H1 (cell line): Measurements from ENCODE around the gene RNF126. TPM values are rescaled to one million over a fixed set of nuclear protein-coding genes. Genes with fewer than 3 reads are reported as not detected.

ENCODE experiments used
- CTCF ChIA-PET: fragments of 300-600 bp; sonication (Branson Sonifier 250); formaldehyde crosslinking; loops from one replicate; lab custom pipeline; 2021; ENCODE audit not compliant: partially characterized antibody; lab: Charles Lee
- POLR2A ChIA-PET: fragments of 300-600 bp; sonication (Branson Sonifier 250); formaldehyde crosslinking; loops from one replicate; lab custom pipeline; 2021; ENCODE audit warnings: inconsistent platforms; ENCODE audit not compliant: partially characterized antibody; lab: Charles Lee
- DNase-seq, 2 experiments: peaks; one replicate each; pipeline versions ENCODE4 v3.0.0 to v3.0.0-alpha.2; 2010 to 2022; ENCODE audit warnings: low spot score in 2 of 2, low read depth in 1 of 2, mixed read lengths in 1 of 2
- FAIRE-seq: peaks from 2 replicates; lab custom pipeline; 2011; peaks lifted over from hg19 to GRCh38; lab: Jason Lieb, UNC
- H2AFZ ChIP-seq: 2 replicates; pipeline ENCODE4 v1.8.1; 2012; ENCODE audit warnings: low read length, inconsistent platforms
- H2AK5ac ChIP-seq: 2 replicates; pipeline ENCODE4 v1.6.1; 2013; ENCODE audit warnings: low read depth, low read length
- H2BK120ac ChIP-seq: replicated peaks from 2 replicates; pipeline ENCODE3; 2013; ENCODE audit warnings: low read depth, low read length, inconsistent platforms
- H2BK12ac ChIP-seq: 2 replicates; pipeline ENCODE4 v1.6.1; 2013; ENCODE audit warnings: low read depth, low read length
- H2BK15ac ChIP-seq: 2 replicates; pipeline ENCODE4 v1.6.1; 2013; ENCODE audit warnings: low read length
- H2BK20ac ChIP-seq: 2 replicates; pipeline ENCODE4 v1.6.1; 2013; ENCODE audit warnings: low read length
- H2BK5ac ChIP-seq: 2 replicates; pipeline ENCODE4 v1.6.1; 2013; ENCODE audit warnings: low read depth, low read length
- H3K14ac ChIP-seq: 2 replicates; pipeline ENCODE4 v1.6.1; 2013; ENCODE audit warnings: inconsistent platforms; ENCODE audit not compliant: insufficient read length
- H3K18ac ChIP-seq: 2 replicates; pipeline ENCODE4 v1.6.1; 2013; ENCODE audit warnings: low read length; ENCODE audit errors: extremely low read depth
- H3K23ac ChIP-seq: 2 replicates; pipeline ENCODE4 v1.6.1; 2013; ENCODE audit warnings: inconsistent platforms; ENCODE audit not compliant: insufficient read length
- H3K23me2 ChIP-seq: 2 replicates; pipeline ENCODE4 v1.6.1; 2013; ENCODE audit warnings: low read depth, low read length
- H3K27ac ChIP-seq: 2 replicates; pipeline ENCODE4 v1.6.1; 2011; ENCODE audit warnings: low read depth, low read length, inconsistent platforms
- H3K27me3 ChIP-seq, 4 experiments: replicated peaks in 1 of 4; 1 replicate in 1 of 4; 2 replicates in 3 of 4; pipeline versions ENCODE4 v1.6.1 to v1.8.1; 2011 to 2013; ENCODE audit warnings: low read length in 3 of 4, mild to moderate bottlenecking in 3 of 4, inconsistent platforms in 2 of 4, mixed read lengths in 2 of 4, moderate library complexity in 1 of 4; ENCODE audit not compliant: control insufficient read depth in 3 of 4, insufficient read depth in 3 of 4; ENCODE audit errors: extremely low read depth in 1 of 4
- H3K36me3 ChIP-seq, 4 experiments: 2 replicates each; pipeline versions ENCODE4 v1.6.1 to v1.8.1; 2011 to 2013; ENCODE audit warnings: mild to moderate bottlenecking in 4 of 4, low read length in 3 of 4, moderate library complexity in 2 of 4, control low read depth in 1 of 4, inconsistent platforms in 1 of 4; ENCODE audit not compliant: insufficient read depth in 4 of 4, control insufficient read depth in 2 of 4
- H3K4ac ChIP-seq: replicated peaks from 2 replicates; pipeline ENCODE3; 2013; ENCODE audit warnings: low read length, low read depth, mixed read lengths, inconsistent platforms; ENCODE audit not compliant: insufficient read length
- H3K4me1 ChIP-seq, 4 experiments: replicated peaks in 1 of 4; 1 replicate in 1 of 4; 2 replicates in 3 of 4; pipeline versions ENCODE4 v1.6.1 to v1.8.1; 2011 to 2013; ENCODE audit warnings: low read length in 3 of 4, inconsistent platforms in 2 of 4, mixed read lengths in 1 of 4; ENCODE audit not compliant: insufficient read depth in 4 of 4, control insufficient read depth in 3 of 4
- H3K4me2 ChIP-seq, 2 experiments: 2 replicates each; pipeline versions ENCODE4 v1.6.1 to v1.8.1; 2011 to 2013; ENCODE audit warnings: low read depth in 2 of 2, low read length in 2 of 2, control low read depth in 1 of 2, inconsistent platforms in 1 of 2, mild to moderate bottlenecking in 1 of 2; ENCODE audit not compliant: insufficient read depth in 1 of 2
- H3K4me3 ChIP-seq, 4 experiments: fragments of 200-600, 300-600 bp in 1 of 4; sonication (generic), shearing (Covaris generic), sonication (Bioruptor Twin) in 1 of 4; 2 replicates each; pipeline versions ENCODE4 v1.5.1 to v1.8.1; 2011 to 2016; ENCODE audit warnings: low read length in 4 of 4, low read depth in 3 of 4, control low read depth in 2 of 4, inconsistent platforms in 2 of 4, mild to moderate bottlenecking in 2 of 4, mixed read lengths in 1 of 4, moderate library complexity in 1 of 4; ENCODE audit not compliant: insufficient read depth in 2 of 4; ENCODE audit errors: extremely low read depth in 1 of 4
- H3K56ac ChIP-seq: replicated peaks from 2 replicates; pipeline ENCODE3; 2013; ENCODE audit warnings: low read depth, mild to moderate bottlenecking, mixed read lengths, low read length, inconsistent platforms; ENCODE audit not compliant: insufficient read length
- H3K79me1 ChIP-seq: 2 replicates; pipeline ENCODE4 v1.6.1; 2013; ENCODE audit warnings: low read depth, low read length, control low read depth
- H3K79me2 ChIP-seq, 2 experiments: 2 replicates each; pipeline versions ENCODE4 v1.6.1 to v1.8.1; 2012 to 2013; ENCODE audit warnings: low read length in 2 of 2, mild to moderate bottlenecking in 2 of 2, inconsistent platforms in 1 of 2; ENCODE audit not compliant: insufficient read depth in 2 of 2, control insufficient read depth in 1 of 2
- H3K9ac ChIP-seq, 4 experiments: replicated peaks in 1 of 4; 1 replicate in 1 of 4; 2 replicates in 3 of 4; pipeline versions ENCODE4 v1.6.1 to v1.8.1; 2011 to 2013; ENCODE audit warnings: low read depth in 3 of 4, low read length in 3 of 4, control low read depth in 2 of 4, mild to moderate bottlenecking in 2 of 4, moderate library complexity in 2 of 4, inconsistent platforms in 1 of 4; ENCODE audit errors: extremely low read depth in 1 of 4
- H3K9me3 ChIP-seq, 2 experiments: 2 replicates each; pipeline versions ENCODE4 v1.6.1 to v1.8.1; 2012 to 2013; ENCODE audit warnings: mild to moderate bottlenecking in 2 of 2, moderate library complexity in 2 of 2, control low read depth in 1 of 2, inconsistent platforms in 1 of 2, low read depth in 1 of 2, low read length in 1 of 2, mixed read lengths in 1 of 2; ENCODE audit not compliant: insufficient read depth in 2 of 2
- H4K20me1 ChIP-seq, 2 experiments: replicated peaks in 1 of 2; 2 replicates each; pipeline versions ENCODE3 to v1.8.1; 2011 to 2013; ENCODE audit warnings: inconsistent platforms in 2 of 2, low read length in 2 of 2, mild to moderate bottlenecking in 1 of 2; ENCODE audit not compliant: insufficient read depth in 2 of 2, control insufficient read depth in 1 of 2
- H4K5ac ChIP-seq: 2 replicates; pipeline ENCODE4 v1.6.1; 2013; ENCODE audit warnings: low read length, low read depth, mixed read lengths, inconsistent platforms; ENCODE audit not compliant: insufficient read length
- H4K8ac ChIP-seq: 2 replicates; pipeline ENCODE4 v1.8.0; 2013; ENCODE audit warnings: mild to moderate bottlenecking, moderate library complexity, low read length, inconsistent platforms; ENCODE audit not compliant: insufficient read depth; ENCODE audit errors: extremely low read depth
- H4K91ac ChIP-seq: replicated peaks from 2 replicates; pipeline ENCODE3; 2013; ENCODE audit warnings: low read length, mixed read lengths, inconsistent platforms; ENCODE audit not compliant: insufficient read length
- BACH1 ChIP-seq: IDR thresholded peaks from 2 replicates; pipeline ENCODE4 v1.6.1; 2012; ENCODE audit warnings: low read length, improper control_type of control experiment
- CBX5 ChIP-seq: fragments of 300-800, 300-1000 bp; sonication (generic); IDR thresholded peaks from 2 replicates; pipeline ENCODE4 v1.7.1; 2016; ENCODE audit warnings: antibody characterized with exemption, low read length, low read depth
- EP300 ChIP-seq, 2 experiments: IDR thresholded peaks; 1 replicate in 1 of 2; 2 replicates in 1 of 2; pipeline ENCODE4 v1.6.1; 2011 to 2012; ENCODE audit warnings: low read depth in 2 of 2, low read length in 2 of 2, mild to moderate bottlenecking in 2 of 2, borderline replicate concordance in 1 of 2, inconsistent platforms in 1 of 2, moderate library complexity in 1 of 2
- RNF2 ChIP-seq: fragments of 200-900, 300-1000 bp; sonication (generic); IDR thresholded peaks from 2 replicates; pipeline ENCODE4 v1.7.1; 2016; ENCODE audit warnings: borderline replicate concordance, low read depth, mild to moderate bottlenecking, antibody characterized with exemption, low read length; ENCODE audit not compliant: poor library complexity, severe bottlenecking; ENCODE audit errors: missing control alignments
- SAP30 ChIP-seq: fragments of 300-600 bp; sonication (generic); IDR thresholded peaks from 2 replicates; pipeline ENCODE4 v1.7.1; 2012; ENCODE audit warnings: low read length, moderate library complexity, mild to moderate bottlenecking, inconsistent platforms; ENCODE audit not compliant: insufficient read depth, insufficient replicate concordance
- SRF ChIP-seq: IDR thresholded peaks from 2 replicates; pipeline ENCODE4 v1.6.1; 2011; ENCODE audit warnings: mild to moderate bottlenecking, low read depth, low read length, moderate library complexity
- TAF1 ChIP-seq: IDR thresholded peaks from 2 replicates; pipeline ENCODE4 v1.6.1; 2011; ENCODE audit warnings: mild to moderate bottlenecking, low read depth, low read length
- WGBS, 2 experiments: shearing (Covaris generic) in 1 of 2; methylation state at CpG; one replicate each; pipeline versions ENCODE4 v1.1.6 to v1.1.7; 2013 to 2015; ENCODE audit warnings: low lambda C conversion rate in 2 of 2, mixed read lengths in 2 of 2, inconsistent platforms in 1 of 2, low coverage in 1 of 2, missing lambda C conversion rate in 1 of 2; ENCODE audit not compliant: insufficient replicate concordance in 2 of 2, insufficient coverage in 1 of 2, insufficient read length in 1 of 2; ENCODE audit errors: extremely low coverage in 1 of 2, missing lambda C conversion rate in 1 of 2; 5-methylcytosine and 5-hydroxymethylcytosine counted together
- polyA plus RNA-seq, 7 experiments: library from polyadenylated mRNA; depleted of rRNA in 3 of 7; stranded (reverse) in 5 of 7; unstranded in 2 of 7; fragments of >200 nt in 5 of 7; fragments of 200-250 nt in 2 of 7; gene quantifications; 1 replicate in 5 of 7; 2 replicates in 1 of 7; 4 replicates in 1 of 7; pipeline versions ENCODE4 v1.2.1 to v1.2.3, GENCODE V29; 2011 to 2013; ENCODE audit warnings: missing spikeins in 2 of 7, mixed read lengths in 2 of 7
- total RNA-seq: library from RNA; stranded (reverse); fragmentation: NEBNext Ultra II Directional; extraction: Animal tissue kit (Norgen Biotek cat#: 25700); gene quantifications from 2 replicates; pipeline ENCODE4 v1.2.1, GENCODE V29; 2021
- TF ChIP-seq, protein P1 (sequence below): IDR thresholded peaks from 2 replicates; pipeline ENCODE4 v1.6.1; 2011; ENCODE audit warnings: low read length, improper control_type of control experiment

RNF126 gene
- total and polyA plus RNA-seq, 2 of the 8 experiments (the other 6 are each of a cell fraction or from before 2014, with no cell fraction given) = 21.8 to 68.0 TPM

DNA sequence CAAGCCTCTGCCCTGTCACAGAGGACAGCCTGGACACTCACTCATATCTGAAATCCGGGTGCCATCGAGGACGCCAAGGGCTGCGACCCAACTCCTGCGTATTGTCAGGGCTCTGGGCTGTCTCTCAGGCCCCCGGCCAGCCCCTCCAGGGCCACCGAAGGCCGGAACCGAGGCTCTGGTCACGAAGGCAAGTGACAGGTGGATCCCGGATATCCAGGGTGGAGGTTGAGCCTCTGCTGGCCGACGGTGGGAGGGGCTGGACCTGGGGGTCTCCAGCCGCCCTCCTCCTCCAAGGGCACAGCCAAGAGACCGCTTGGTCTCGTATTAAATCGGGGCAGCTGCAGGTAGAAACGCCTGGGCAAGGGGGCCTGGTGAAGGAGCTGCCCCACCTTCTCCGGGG is 5.4 kb downstream of the RNF126 start:
- Histone ChIP-seq H3K4ac (no peak overlapping the region), H3K23ac (no peak overlapping the region), H2BK120ac (no peak overlapping the region), H4K5ac (no peak overlapping the region), H2AFZ (no peak overlapping the region), H3K14ac (no peak overlapping the region), H3K9ac (no peak overlapping the region), H3K4me3 (no peak overlapping the region), H3K18ac (no peak overlapping the region), H3K36me3 (peaks cover 0 to 9% (median 3%) of the 10 kb centered on the region in 4 experiments; a peak in 5 of 8 replicates), H3K9me3 (no peaks in the 10 kb centered on the region), H2AK5ac (no peak overlapping the region), H2BK5ac (no peak overlapping the region), H3K56ac (no peak overlapping the region), H2BK15ac (no peak overlapping the region), H4K8ac (no peak overlapping the region), H3K27me3 (no peaks in the 10 kb centered on the region), H2BK12ac (no peak overlapping the region), H4K91ac (no peak overlapping the region), H2BK20ac (no peak overlapping the region), H3K27ac (no peak overlapping the region), H3K79me1 (peaks cover 18% of the 10 kb centered on the region), H3K79me2 (peaks cover 61 to 98% of the 10 kb centered on the region in 2 experiments), H3K4me2 (no peak overlapping the region), H3K4me1 (peaks cover 0 to 11% (median 5%) of the 10 kb centered on the region in 4 experiments; a peak in 5 of 7 replicates), H4K20me1 (peaks cover 58 to 59% of the 10 kb centered on the region in 2 experiments), H3K23me2 (peaks cover 3% of the 10 kb centered on the region; the same call in 1 of the 2 replicates)
- FAIRE-seq (no peak), DNase-seq (no peak)
- TF ChIP-seq SAP30 (no peak), CBX5 (no peak), SRF (no peak), RNF2 (no peak), TAF1 (no peak), BACH1 (no peak), EP300 (IDR thresholded peaks at IDR 0.05; ENCODE audit: borderline replicate concordance in 1 of 2, low read depth in 2 of 2, low read length in 2 of 2) (no peak)
- TF ChIP-seq, protein P1, sequence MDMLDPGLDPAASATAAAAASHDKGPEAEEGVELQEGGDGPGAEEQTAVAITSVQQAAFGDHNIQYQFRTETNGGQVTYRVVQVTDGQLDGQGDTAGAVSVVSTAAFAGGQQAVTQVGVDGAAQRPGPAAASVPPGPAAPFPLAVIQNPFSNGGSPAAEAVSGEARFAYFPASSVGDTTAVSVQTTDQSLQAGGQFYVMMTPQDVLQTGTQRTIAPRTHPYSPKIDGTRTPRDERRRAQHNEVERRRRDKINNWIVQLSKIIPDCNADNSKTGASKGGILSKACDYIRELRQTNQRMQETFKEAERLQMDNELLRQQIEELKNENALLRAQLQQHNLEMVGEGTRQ = no peak
- WGBS, 2 experiments = 87% methylated on average over 14 of the region's 19 CpGs; no CpG with 5 or more reads in 1 of the 2 experiments
- ChIA-PET CTCF (interaction anchor here (1.9 kb wide), 1 partner anchor 30 kb away, joined by 10 read pairs; no protein-coding TSS in a partner anchor), POLR2A (interaction anchor here (0.8 to 2.0 kb wide), 4 partner anchors 10 to 86 kb away, joined by 3 to 9 read pairs (median 3); no protein-coding TSS in a partner anchor)
